ENCODE measurements around the gene PCDH9.

GRCh38 chr13:67135356-67135755 lies 94.8 kb downstream of the PCDH9 start:
- TF ChIP-seq, protein P1, sequence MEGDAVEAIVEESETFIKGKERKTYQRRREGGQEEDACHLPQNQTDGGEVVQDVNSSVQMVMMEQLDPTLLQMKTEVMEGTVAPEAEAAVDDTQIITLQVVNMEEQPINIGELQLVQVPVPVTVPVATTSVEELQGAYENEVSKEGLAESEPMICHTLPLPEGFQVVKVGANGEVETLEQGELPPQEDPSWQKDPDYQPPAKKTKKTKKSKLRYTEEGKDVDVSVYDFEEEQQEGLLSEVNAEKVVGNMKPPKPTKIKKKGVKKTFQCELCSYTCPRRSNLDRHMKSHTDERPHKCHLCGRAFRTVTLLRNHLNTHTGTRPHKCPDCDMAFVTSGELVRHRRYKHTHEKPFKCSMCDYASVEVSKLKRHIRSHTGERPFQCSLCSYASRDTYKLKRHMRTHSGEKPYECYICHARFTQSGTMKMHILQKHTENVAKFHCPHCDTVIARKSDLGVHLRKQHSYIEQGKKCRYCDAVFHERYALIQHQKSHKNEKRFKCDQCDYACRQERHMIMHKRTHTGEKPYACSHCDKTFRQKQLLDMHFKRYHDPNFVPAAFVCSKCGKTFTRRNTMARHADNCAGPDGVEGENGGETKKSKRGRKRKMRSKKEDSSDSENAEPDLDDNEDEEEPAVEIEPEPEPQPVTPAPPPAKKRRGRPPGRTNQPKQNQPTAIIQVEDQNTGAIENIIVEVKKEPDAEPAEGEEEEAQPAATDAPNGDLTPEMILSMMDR (IDR thresholded peaks at IDR 0.05) = no peak
- TF ChIP-seq POLR2A (IDR thresholded peaks at IDR 0.05) = no peak

Data from heart left ventricle (tissue), 13 donors.